ENCODE data around the gene NBEAL1.
A peak's percentile ranks its signal among the peaks of the same experiment; 100 is the strongest.
"Not testable (repeated sequence)": the region's sequence is repeated elsewhere in the genome, so short reads cannot be mapped to it uniquely, and the experiment has no call there.

The NBEAL1 gene

DNA sequence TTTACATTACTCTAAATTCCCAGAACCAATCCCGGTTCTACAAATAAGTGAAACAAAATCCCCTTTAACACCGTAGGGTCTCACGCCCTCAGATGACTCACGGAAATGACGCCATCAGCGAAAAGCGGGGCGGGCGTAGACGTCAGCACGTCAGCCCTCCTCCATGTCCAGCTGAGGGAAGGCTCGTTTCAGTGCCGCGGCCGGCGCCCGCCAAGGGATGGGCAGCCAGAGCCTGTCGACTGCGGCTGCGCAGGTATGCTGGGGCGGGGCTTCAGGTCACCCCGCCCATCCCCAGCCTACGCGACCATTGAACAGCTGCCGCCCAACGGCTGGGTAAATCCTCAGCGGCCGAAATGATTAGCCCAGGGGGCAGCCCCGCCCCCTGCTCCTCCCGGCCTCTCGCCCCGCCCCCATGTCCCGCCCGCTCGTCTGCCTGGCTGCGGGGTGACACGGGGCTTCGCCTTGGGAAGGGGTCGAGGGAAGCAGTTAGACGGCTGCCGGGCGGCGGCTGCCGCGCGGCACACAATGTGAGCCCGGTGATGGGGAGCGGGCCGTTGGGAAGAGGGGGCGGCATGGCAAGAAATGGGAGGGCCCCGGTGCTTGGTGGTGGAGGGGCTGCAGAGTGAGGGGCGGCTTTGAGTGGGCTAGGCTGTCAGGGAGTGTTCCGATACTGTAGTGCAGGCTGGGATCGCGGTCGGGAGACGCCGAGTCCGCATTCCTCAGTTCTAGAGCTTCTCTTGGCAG, at the start of gene NBEAL1:
TSS of gene NBEAL1 (plus strand) at position 420 of the 744 bp plus-strand sequence. CDS start 1,510 bp downstream, outside the sequence.
- DNase-seq: peak; percentile 95

DNA sequence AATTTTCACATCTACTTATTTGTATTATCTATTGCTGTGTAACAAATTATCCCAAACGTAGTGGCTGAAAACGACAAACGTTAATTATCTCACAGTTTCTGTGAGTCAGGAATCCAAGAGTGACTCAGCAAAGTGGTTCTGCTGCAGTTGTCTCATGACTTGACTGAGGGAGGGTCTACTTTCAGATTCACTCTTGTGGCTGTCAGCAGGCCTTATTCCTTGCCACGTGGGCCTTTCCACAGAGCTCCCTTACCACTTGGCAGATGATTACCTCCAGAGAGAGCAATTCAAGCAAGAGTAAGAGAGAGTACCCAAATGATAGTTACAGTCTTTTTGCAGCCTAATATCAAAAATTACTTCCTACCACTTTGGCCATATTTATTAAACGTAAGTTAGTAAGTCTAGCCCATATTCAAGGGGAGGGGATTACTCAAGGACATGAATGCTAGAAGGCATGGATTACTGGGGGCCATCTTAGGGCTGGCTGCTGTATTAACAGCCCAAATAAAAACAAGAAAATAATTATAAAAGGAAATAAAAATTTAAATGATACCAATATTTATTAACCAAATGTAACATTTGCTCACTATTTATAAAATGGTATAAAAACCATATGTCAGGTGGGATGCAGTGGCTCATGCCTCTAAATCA, 48.7 kb upstream of the NBEAL1 start:
- peak in 1 of 2 experiments; percentile 8 for DNase-seq

DNA sequence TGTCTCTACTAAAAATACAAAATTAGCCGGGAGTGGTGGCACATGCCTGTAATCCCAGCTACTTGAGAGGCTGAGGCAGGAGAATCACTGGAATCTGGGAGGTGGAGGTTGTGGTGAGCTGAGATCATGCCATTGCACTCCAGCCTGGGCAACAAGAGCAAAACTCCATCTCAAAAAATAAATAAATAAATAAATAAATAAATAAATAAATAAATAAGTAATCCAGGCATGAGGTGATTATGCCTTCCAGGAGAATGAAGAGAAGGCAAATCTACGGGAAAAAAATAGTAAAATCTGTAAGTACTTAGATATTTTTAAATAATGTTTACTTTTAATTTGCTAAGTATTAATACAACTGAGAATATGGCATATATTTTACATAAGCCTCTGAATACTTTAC, 45.3 kb upstream of the NBEAL1 start:
- not testable (repeated sequence) for DNase-seq

DNA sequence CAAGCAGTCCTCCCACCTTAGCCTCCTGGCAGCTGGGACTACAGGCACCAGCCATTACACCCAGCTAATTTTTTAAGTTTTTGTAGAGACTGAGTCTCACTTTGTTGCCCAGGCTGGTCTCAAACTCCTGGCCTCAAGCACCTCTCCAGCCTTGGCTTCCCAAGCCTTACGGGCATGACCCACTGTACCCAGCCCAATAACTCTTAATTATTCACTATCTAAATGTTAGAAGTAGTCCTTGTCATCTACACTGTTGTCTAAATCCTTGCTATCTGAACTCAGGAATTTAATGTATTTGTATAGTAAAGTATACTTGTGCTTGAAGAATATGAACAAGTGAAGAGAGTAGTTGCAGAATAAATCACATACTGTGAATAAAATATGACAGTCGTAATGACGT, 37.9 kb upstream of the NBEAL1 start:
- DNase-seq: no peak

DNA sequence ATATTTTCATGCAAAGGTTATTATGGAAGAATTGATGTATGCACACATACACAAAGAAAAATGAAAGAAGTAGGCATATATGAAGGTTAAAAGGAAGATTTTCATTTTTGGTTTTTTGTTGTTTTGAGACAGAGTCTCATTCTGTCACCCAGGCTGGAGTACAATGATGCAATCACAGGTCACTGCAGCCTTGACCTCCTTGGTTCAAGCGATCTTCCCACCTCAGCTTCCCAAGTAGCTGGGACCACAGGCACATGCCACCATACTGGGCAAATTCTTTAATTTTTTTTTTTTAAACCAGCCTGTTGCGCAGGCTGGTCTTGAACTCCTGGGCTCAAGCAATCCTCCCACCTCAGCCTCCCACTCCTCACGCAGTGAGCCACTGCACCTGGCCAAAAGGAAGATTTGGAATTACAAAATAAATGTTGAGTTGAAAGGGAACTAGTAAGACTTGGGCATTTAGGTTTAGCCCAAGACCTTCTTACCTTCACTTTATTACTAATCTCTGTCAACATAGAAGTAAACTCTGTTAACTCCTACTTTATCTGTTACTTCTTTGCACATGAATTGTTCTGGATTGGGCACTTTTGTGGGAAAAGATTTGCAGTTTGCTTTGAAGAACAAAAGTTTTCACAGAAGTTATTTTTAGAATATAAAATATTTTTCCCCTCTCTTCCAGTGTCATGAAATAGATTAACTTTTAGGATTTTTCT, 31.7 kb upstream of the NBEAL1 start:
- DNase-seq: no peak

DNA sequence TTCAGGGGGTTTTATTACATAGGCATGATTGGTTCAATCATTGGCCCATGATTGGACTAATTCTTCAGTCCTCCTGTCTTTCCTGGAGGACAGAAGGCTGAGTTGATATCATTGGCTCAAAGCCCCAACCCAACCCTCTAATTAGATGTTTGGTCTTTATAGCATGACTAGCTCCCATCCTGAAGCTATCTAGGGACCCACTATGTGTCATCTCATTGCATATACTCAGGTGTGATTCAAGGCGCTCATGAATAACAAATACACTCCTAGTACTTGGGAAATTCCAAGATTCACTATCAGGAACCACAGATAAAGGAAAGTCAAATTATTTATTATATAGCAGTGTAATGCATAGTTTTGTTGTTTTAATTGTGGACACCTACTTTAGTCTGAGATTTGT, 24.9 kb upstream of the NBEAL1 start:
- DNase-seq: no peak

DNA sequence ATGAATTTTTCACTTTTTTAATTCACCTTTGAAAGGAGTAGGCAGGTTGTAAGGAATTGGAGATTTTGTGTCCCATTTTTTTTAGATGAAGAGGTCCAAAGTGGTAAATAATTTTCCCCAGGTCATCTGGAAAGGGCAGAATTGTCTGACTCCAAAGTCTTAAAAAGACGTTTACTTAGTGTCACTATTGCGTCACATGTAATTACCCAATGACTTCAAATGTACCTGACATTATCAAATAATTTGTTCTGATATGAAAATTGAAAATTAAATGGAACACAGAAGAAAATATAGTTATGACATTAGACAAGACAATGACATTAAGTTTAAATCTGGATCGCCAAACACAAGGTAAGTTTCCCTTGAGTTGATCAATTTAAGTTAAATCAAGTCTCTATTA, 24.2 kb upstream of the NBEAL1 start:
- DNase-seq: no peak

DNA sequence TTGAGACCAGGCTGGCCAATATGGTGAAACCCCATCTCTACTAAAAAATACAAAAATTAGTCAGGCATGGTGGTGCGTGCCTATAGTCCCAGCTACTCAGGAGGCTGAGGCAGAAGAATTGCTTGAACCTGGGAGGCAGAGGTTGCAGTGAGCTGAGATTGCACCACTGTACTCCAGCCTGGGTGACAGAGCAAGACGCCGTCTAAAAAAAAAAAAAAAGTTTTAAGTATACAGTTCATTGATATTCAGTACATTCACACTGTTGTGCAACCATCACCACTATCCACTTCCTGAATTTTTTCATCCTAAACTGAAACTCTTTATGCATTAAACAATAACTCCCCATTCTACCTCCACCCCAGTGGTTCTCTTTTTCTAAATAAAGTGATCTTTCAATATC, 17.6 kb upstream of the NBEAL1 start:
- DNase-seq: not testable (repeated sequence)

DNA sequence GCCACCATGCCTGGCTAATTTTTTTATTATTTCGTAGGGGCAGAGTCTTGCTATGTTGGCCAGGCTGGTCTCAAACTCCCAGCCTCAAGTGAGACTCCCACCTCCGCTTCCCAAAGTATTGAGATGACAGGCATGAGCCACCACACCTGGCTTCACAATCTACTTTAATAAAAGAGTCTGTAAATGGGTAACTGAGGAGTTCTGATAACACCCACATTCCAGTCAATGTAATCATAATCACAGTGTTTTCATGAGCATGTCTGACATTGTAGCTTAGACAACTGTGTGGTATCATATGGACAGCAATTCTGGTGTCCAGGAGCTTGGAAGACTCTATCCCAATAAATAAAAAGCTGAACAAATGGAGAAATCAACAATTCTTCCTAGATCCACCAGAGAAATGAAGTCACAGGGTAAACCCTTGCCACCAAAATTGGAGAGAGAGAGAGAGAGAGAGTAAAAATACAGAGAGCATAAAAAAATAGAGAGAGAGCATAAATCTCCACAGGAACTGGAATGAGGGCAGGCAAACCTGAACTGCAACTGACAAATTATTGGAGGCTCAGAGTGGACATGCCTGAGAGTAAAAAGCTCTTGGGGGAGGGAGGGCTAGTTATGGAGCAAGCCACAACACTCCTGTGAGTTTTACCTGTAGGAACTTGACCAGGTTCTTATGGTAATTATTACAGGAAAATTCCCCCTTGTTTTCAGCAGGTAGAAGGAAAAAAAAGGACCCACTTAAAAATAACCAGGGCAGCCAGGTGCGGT, 12.4 kb upstream of the NBEAL1 start:
- DNase-seq: no peak

DNA sequence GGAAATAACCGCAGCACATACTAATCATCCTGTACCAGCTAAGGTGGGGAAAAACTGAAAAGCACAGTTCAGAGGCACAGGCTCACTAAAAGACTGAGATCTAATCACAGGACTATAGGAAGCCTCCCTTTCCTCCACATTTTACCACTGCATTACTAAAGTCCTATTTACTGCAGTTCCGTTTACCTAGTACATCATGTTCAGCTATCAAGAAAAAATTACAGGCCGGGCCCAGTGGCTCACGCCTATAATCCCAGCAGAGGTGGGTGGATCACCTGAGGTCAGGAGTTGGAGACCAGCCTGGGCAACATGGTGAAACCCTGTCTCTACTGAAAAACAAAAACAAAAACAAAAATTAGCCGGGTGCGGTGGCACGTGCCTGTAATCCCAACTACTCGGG, 11.0 kb upstream of the NBEAL1 start:
- DNase-seq: no peak

DNA sequence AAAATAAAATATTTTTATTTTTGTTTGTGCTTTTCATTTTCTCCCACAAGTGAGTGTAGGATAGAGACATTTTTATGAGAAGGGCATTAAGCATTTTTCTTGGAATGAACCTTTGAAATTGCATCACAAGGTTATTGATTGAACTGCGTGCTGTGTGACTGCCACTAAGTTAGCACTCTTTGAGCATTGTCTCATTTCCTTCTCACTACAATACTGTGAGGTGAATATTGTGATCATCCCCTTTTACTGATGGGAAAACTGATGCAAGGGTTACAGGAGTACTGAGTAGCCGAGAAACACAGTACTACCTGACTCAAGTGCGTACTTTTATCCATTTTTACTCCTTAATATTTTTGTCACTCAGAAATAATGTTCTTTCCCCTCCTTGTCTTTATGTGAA, 2.0 kb downstream of the NBEAL1 start:
- DNase-seq: no peak

DNA sequence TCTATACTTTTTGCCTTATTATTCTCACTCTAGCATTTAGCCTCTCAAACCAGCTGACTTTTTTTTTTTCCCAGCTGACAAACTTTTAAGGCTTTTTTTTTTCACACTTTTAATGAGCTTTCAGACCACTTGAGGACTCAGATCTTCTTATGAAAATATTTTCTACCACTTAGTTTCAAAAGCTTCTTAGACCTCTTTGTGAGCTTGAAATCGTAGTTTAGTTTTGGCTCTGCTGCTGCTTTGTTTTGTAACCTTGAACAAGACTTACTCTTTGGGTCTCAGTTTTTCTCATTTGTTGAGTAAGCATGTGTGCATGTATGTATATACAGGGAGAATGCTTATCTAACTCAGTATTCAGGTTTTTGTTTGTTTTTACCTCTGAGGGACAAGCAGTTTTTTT, 3.5 kb downstream of the NBEAL1 start:
- DNase-seq: no peak

DNA sequence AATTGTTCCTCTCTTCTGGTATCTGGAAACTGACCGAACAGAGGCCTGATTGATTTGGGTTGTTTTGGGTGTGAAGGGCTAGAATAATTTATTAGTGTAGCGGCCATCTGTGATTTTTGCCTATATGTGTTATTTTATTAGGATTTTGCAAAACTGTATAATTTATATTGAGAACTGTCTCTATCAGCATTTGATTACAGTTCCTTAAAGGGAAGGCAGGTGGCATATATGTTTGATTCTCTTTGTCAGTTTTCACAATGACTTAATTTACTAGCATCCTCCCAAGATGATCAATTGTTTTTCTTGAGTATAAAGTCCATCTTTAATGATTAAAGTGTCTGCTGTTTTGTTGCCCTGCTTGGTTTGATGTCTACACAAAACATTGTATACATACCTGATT, 4.5 kb downstream of the NBEAL1 start:
- no peak for DNase-seq

DNA sequence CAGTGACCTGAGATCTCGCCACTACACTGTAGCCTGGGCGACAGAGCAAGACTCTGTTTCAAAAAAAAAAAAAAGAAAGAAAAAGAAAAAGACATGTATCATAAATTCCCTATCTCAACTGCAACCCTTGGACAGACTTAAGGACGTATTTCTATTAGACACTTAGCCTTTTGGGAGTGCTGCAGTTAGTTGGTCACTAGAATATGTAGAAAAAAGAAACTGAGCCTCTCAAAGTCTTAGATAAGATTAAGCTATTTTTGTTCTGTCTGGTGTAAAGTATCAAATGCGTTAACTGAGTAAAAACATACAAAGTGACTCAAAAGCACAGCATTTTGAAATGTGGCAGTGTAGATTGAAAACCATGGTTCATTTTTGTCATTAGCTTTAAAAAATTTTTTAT, 7.3 kb downstream of the NBEAL1 start:
- DNase-seq: no peak

DNA sequence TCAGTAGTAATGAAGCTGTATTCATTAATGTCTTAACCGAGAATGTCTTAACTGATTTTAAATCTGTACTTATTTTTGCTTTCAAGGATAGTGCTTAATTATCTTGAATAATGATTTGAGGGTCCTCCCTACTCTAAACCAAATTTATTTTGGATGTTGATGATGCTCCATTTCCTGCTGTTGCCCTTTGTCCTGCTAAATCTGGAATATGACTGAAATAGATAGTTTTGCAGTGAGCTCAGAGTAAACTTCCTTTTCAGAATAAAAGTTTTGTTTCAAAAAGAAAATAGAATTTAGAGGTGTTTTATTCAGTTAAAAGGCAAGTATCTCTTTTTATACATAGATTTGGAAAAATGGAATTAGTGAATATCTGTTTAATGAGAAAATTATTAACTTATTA, 8.1 kb downstream of the NBEAL1 start:
- DNase-seq: no peak

DNA sequence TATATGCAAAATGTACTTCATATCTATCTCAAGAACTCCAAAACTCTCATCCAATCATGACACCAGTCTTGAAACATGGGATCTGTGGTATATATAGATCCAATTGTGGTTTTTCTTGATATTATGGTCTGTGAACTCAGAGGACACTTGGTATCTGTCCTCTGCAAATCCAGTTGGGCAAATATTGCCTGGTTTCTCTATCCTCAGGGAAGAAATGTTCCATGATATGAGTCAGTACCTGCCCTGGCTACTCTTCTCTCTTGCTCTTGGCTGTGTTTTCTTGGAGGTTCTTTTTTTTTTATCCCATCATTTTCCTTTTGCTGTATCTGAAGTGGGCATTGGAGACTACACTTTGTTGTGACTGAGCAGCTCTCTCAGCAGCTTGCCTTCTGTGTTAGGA, 10.9 kb downstream of the NBEAL1 start:
- no peak for DNase-seq

DNA sequence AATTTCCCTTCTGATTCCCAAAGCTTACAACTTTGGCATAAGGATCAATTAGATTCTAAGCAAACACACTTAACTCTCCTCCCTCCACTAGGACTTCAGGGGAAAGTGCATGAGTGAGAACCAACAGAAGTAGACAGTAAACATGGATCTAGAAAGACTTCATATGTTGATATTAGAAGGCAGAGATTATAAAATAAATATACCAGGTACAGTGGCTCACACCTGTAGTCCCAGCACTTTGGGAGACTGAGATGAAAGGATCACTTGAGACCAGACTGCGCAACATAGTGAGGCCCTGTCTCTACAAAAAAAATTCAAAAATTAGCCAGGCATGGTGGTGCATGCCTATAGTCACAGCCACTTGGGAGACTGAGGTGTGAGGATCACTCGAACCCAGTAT, 15.9 kb downstream of the NBEAL1 start:
- no peak for DNase-seq

DNA sequence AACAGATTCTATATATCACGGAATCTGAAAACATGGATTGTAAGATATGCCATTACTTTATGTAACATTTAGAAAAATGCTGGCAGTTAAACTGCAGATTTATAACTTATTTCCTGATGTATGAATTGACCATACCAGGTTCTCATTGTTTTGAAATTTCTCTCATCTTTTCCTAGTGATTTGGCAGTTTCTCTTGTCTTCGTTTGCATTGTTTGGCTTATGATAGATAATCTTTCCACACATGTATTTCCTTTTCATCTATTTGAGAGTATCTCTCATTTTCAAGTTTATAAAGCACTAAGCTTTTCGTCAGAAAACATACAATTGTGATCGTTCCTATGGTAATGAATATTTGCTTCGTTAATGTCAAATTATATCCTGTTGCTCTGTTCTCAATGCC, 16.3 kb downstream of the NBEAL1 start:
- no peak for DNase-seq

DNA sequence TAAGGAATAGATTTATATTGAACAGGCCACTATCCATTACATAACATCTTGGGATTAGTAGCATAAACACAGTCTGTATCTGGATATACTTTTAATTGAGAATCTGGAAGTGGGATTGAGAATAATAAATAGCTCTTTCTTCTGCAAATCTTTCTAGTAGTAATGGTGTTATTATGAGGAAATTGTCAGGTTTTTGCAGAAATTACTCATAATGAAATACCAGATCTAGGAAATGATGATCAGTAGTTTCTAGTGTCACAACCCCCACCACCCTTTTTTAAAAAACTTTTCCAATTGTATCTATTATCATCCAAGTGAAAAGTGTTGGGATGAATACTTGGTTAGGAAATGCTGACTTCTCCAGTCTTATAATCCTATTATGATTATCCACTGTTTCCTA, 18.7 kb downstream of the NBEAL1 start:
- DNase-seq: no peak

DNA sequence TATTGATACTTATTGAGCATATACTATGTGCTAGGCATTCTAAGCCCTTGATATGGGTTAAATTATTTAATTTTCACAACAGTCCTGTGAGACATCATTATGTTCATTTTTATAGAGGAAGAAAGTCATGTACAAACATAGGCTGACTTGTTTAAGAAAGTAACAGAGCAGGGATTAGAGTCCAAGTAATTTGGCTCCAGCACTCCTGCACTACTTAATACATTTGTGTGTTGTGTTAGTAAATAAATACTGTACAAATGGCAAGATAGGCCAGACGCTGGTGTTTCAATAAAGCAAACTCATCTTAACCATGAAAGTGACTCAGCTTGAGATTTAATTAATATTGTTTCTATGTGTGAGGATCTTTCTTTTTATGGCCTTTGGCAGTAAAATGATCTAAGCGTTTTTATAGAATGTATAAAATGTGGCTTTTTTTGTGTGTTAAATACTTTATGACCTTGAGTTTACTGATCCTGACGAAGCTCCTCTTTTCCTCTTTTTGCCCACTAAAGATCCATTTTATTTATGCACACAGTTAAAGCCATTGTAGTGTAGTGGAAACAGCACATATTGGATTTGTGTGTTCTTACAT, 21.3 kb downstream of the NBEAL1 start:
- no peak for DNase-seq

DNA sequence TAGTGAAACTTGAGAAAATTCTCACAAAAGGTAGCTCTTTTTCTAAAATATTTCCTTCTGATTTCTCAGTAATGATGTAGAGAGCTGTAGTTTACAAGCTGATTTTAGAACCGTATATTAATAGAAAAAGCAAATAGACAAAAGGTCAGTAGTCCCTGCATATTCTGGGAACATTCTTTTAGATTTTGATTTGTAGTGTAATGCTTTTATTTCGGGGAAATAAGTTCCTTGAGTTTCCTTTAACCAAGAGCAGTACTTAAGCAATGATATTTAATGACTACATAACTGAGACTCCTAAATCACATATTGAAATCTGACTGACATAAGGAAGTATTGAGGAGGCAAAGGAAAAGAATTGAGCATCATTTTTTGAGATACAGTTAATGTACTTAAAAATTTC, 22.4 kb downstream of the NBEAL1 start:
- DNase-seq: no peak

DNA sequence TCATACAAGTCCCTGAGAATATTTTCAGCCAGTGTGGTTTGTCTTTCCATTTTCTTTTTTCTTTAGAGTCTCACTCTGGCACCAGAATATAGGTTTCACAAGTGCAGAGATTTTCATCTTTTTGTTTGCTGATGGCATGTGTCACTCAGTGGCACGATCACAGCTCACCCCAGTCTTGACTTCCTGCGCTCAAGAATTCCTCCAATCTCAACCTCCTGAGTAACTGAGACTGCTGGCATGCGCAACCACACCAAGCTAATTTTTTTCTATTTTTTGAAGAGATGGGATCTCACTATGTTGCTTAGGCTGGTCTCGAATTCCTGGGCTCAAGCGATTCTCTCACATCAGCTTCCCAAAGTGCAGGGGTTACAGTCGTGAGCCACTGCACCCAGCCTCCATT, 23.9 kb downstream of the NBEAL1 start:
- no peak for DNase-seq

DNA sequence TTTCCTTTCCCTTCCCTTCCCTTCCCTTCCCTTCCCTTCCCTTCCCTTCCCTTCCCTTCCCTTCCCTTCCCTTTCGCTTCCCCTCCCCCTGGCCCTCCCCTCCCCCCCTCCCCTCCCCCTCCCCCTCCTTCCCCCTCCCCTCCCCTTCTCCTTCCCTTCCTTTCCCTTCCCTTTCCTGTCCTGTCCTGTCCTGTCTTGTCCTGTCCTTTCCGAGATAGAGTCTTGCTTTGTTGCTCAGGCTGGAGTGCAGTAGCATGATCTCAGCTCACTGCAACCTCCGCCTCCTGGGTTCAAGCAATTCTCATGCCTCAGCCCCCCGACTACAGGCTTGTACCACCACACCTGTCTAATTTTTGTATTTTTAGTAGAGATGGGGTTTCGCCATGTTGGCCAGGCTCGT, 24.5 kb downstream of the NBEAL1 start:
- DNase-seq: not testable (repeated sequence)

All from NCI-H1930 (cell line).